ENCODE data around the gene ZNF606. TPM values are rescaled to one million over a fixed set of nuclear protein-coding genes. Genes with fewer than 3 reads are reported as not detected.

The ZNF606 gene
- total and polyA plus RNA-seq, 10 of the 15 experiments (the other 5 are each of a cell fraction or from before 2014, with no cell fraction given): 2.2 to 10.6 (median 7.6) TPM

DNA sequence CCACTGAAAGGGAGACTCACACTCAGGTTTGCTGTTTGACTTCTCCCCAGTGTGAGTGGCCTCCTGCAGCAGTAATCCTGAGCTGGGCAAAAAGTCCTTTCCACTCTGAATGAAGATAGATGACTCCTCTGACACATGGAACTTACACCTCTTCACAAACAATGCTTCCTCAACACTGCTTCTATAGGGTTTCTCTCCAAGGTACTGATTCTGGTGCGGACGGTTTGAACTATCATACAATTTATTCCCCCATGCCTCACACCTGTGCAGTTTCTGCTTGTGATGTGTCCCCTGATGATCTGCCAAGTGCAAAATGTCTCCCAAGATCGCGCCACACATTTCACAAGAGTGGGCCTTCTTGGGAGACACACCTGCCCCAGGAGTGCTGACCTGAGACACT lies 75.0 kb downstream of the ZNF606 start:
- no peaks in the 10 kb centered on the region for H3K79me2 ChIP-seq (ENCODE audit: control insufficient read depth, insufficient read depth, low read length)
- no peak for DNase-seq (ENCODE audit: low read depth, low spot score)
- in situ Hi-C loops (cut with MboI): no loop called here
- peaks cover 29% of the 10 kb centered on the region for H3K9me3 ChIP-seq (replicated peaks; ENCODE audit: control insufficient read depth, insufficient read depth, low read length)
- no peak overlapping the region for H3K4me3 ChIP-seq
- ChIA-PET CTCF (no interaction called here), SMC1A (ENCODE audit: uncharacterized antibody, unreplicated experiment) (no interaction called here), POLR2A (no interaction called here), RAD21 (ENCODE audit: unreplicated experiment) (no interaction called here)
- H4K20me1 ChIP-seq (ENCODE audit: control insufficient read depth, insufficient read depth): no peaks in the 10 kb centered on the region
- no peaks in the 10 kb centered on the region for H3K27me3 ChIP-seq (replicated peaks in 1 of 2; ENCODE audit: control insufficient read depth in 2 of 2, insufficient read depth in 2 of 2, low read length in 1 of 2)
- H3K4me2 ChIP-seq (ENCODE audit: control insufficient read depth, insufficient read depth): no peak overlapping the region
- WGBS (ENCODE audit: insufficient coverage, insufficient replicate concordance, low lambda C conversion rate, missing lambda C conversion rate): 95% methylated on average over 4 of the region's 4 CpGs
- H3K9ac ChIP-seq (ENCODE audit: control insufficient read depth, insufficient read depth, low read length): no peak overlapping the region
- no peaks in the 10 kb centered on the region for H3K4me1 ChIP-seq (ENCODE audit: control insufficient read depth, insufficient read depth, low read length)
- no peaks in the 10 kb centered on the region for H3K36me3 ChIP-seq (ENCODE audit: control insufficient read depth in 2 of 2, insufficient read depth in 2 of 2, low read length in 1 of 2)
- no TSS peak for BruUV-seq (replicated peaks)
- intact Hi-C loops (cut with micrococcal nuclease; ENCODE audit: unreplicated experiment): no loop called here
- no peak overlapping the region for H2AFZ ChIP-seq (ENCODE audit: control insufficient read depth, low read depth, low read length)
- no peak for ATAC-seq
- TF ChIP-seq, protein P1, sequence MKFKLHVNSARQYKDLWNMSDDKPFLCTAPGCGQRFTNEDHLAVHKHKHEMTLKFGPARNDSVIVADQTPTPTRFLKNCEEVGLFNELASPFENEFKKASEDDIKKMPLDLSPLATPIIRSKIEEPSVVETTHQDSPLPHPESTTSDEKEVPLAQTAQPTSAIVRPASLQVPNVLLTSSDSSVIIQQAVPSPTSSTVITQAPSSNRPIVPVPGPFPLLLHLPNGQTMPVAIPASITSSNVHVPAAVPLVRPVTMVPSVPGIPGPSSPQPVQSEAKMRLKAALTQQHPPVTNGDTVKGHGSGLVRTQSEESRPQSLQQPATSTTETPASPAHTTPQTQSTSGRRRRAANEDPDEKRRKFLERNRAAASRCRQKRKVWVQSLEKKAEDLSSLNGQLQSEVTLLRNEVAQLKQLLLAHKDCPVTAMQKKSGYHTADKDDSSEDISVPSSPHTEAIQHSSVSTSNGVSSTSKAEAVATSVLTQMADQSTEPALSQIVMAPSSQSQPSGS (IDR thresholded peaks at IDR 0.05; ENCODE audit: low read length): no peak
- H3K27ac ChIP-seq (ENCODE audit: control insufficient read depth, insufficient read depth): no peak overlapping the region
- no peak for FAIRE-seq

Other genes with a start within 250 kb of the ZNF606 start
Only the 7 nearest of the 15 such genes appear.
- gene ZNF417, start 86.2 kb downstream of the ZNF606 start, total RNA-seq (2014; rRNA removed): 11.2 and 12.7 TPM in 2 replicates
- gene ZNF417, start 86.2 kb downstream of the ZNF606 start, total RNA-seq (2014; rRNA removed; fragmentation: Illumina TruSeq; extraction: Trizol): 12.0 and 12.3 TPM in 2 replicates
- 11.5 and 11.9 TPM in 2 replicates for gene ZNF417, start 86.2 kb downstream of the ZNF606 start, total RNA-seq (2021)
- 13.6 and 17.0 TPM in 2 replicates for gene ZNF417, start 86.2 kb downstream of the ZNF606 start, polyA plus RNA-seq (2011; rRNA removed)
- 6.2 and 7.3 TPM in 2 replicates for gene ZNF417, start 86.2 kb downstream of the ZNF606 start, polyA plus RNA-seq (2014; fragmentation: Illumina TruSeq; extraction: Trizol)
- gene ZNF417, start 86.2 kb downstream of the ZNF606 start, polyA plus RNA-seq (2014; fragmentation: Nextera tagmentation; extraction: Ambion mirVana): 1 to 10 TPM; 1.3 to 1.6 TPM
- gene ZNF417, start 86.2 kb downstream of the ZNF606 start, polyA plus RNA-seq (2014; rRNA removed): 5.5 and 7.3 TPM in 2 replicates
- gene ZNF417, start 86.2 kb downstream of the ZNF606 start, polyA plus RNA-seq (2016; fragmentation: Nextera tagmentation; extraction: Ambion mirVana): 1 to 10 TPM; 4.8 to 5.6 TPM
- gene ZNF418, start 67.4 kb downstream of the ZNF606 start, total RNA-seq (2014; rRNA removed): 0.45 and 0.54 TPM in 2 replicates
- gene ZNF418, start 67.4 kb downstream of the ZNF606 start, total RNA-seq (2014; rRNA removed; fragmentation: Illumina TruSeq; extraction: Trizol): 1.2 and 1.3 TPM in 2 replicates
- 0.69 TPM in 2 replicates for gene ZNF418, start 67.4 kb downstream of the ZNF606 start, total RNA-seq (2021)
- gene ZNF418, start 67.4 kb downstream of the ZNF606 start, polyA plus RNA-seq (2011; rRNA removed): 1.2 and 2.5 TPM in 2 replicates
- 0.59 and 2.0 TPM in 2 replicates for gene ZNF418, start 67.4 kb downstream of the ZNF606 start, polyA plus RNA-seq (2014; fragmentation: Illumina TruSeq; extraction: Trizol)
- gene ZNF418, start 67.4 kb downstream of the ZNF606 start, polyA plus RNA-seq (2014; fragmentation: Nextera tagmentation; extraction: Ambion mirVana): under 1 TPM in 1 of 2 experiments, not detected in 1; 0.20 TPM
- gene ZNF418, start 67.4 kb downstream of the ZNF606 start, polyA plus RNA-seq (2014; rRNA removed): 0.53 and 1.3 TPM in 2 replicates
- gene ZNF418, start 67.4 kb downstream of the ZNF606 start, polyA plus RNA-seq (2016; fragmentation: Nextera tagmentation; extraction: Ambion mirVana): 1 to 10 TPM in 1 of 2 experiments, under 1 TPM in 1; 0.44 to 1.1 TPM
- gene ZNF256, start 55.1 kb downstream of the ZNF606 start, total RNA-seq (2014; rRNA removed): 3.3 and 3.8 TPM in 2 replicates
- 7.5 and 7.6 TPM in 2 replicates for gene ZNF256, start 55.1 kb downstream of the ZNF606 start, total RNA-seq (2014; rRNA removed; fragmentation: Illumina TruSeq; extraction: Trizol)
- gene ZNF256, start 55.1 kb downstream of the ZNF606 start, total RNA-seq (2021): 4.6 and 4.8 TPM in 2 replicates
- 7.1 and 10.7 TPM in 2 replicates for gene ZNF256, start 55.1 kb downstream of the ZNF606 start, polyA plus RNA-seq (2011; rRNA removed)
- gene ZNF256, start 55.1 kb downstream of the ZNF606 start, polyA plus RNA-seq (2014; fragmentation: Illumina TruSeq; extraction: Trizol): 5.0 and 5.1 TPM in 2 replicates
- 1 to 10 TPM; 1.0 to 2.9 TPM for gene ZNF256, start 55.1 kb downstream of the ZNF606 start, polyA plus RNA-seq (2014; fragmentation: Nextera tagmentation; extraction: Ambion mirVana)
- gene ZNF256, start 55.1 kb downstream of the ZNF606 start, polyA plus RNA-seq (2014; rRNA removed): 4.1 and 4.8 TPM in 2 replicates
- gene ZNF256, start 55.1 kb downstream of the ZNF606 start, polyA plus RNA-seq (2016; fragmentation: Nextera tagmentation; extraction: Ambion mirVana): 1 to 10 TPM; 3.3 to 3.8 TPM
- gene C19orf18, start 28.3 kb downstream of the ZNF606 start, total RNA-seq (2014; rRNA removed): not detected in 2 replicates
- gene C19orf18, start 28.3 kb downstream of the ZNF606 start, total RNA-seq (2014; rRNA removed; fragmentation: Illumina TruSeq; extraction: Trizol): 0.28 TPM in 1 of 2 replicates, not detected in the other
- not detected in 2 replicates for gene C19orf18, start 28.3 kb downstream of the ZNF606 start, total RNA-seq (2021)
- gene C19orf18, start 28.3 kb downstream of the ZNF606 start, polyA plus RNA-seq (2011; rRNA removed): 0.12 TPM in 1 of 2 replicates, not detected in the other
- 0.30 TPM in 1 of 2 replicates, not detected in the other for gene C19orf18, start 28.3 kb downstream of the ZNF606 start, polyA plus RNA-seq (2014; fragmentation: Illumina TruSeq; extraction: Trizol)
- gene C19orf18, start 28.3 kb downstream of the ZNF606 start, polyA plus RNA-seq (2014; fragmentation: Nextera tagmentation; extraction: Ambion mirVana): under 1 TPM in 1 of 2 experiments, not detected in 1; 0.21 TPM
- 0.29 TPM in 1 of 2 replicates, not detected in the other for gene C19orf18, start 28.3 kb downstream of the ZNF606 start, polyA plus RNA-seq (2014; rRNA removed)
- gene C19orf18, start 28.3 kb downstream of the ZNF606 start, polyA plus RNA-seq (2016; fragmentation: Nextera tagmentation; extraction: Ambion mirVana): not detected
- gene ZSCAN1, start 31.2 kb upstream of the ZNF606 start, total RNA-seq (2014; rRNA removed): not detected in 2 replicates
- gene ZSCAN1, start 31.2 kb upstream of the ZNF606 start, total RNA-seq (2014; rRNA removed; fragmentation: Illumina TruSeq; extraction: Trizol): not detected in 2 replicates
- gene ZSCAN1, start 31.2 kb upstream of the ZNF606 start, total RNA-seq (2021): not detected in 2 replicates
- gene ZSCAN1, start 31.2 kb upstream of the ZNF606 start, polyA plus RNA-seq (2011; rRNA removed): not detected in 2 replicates
- not detected in 2 replicates for gene ZSCAN1, start 31.2 kb upstream of the ZNF606 start, polyA plus RNA-seq (2014; fragmentation: Illumina TruSeq; extraction: Trizol)
- not detected for gene ZSCAN1, start 31.2 kb upstream of the ZNF606 start, polyA plus RNA-seq (2014; fragmentation: Nextera tagmentation; extraction: Ambion mirVana)
- gene ZSCAN1, start 31.2 kb upstream of the ZNF606 start, polyA plus RNA-seq (2014; rRNA removed): not detected in 2 replicates
- not detected for gene ZSCAN1, start 31.2 kb upstream of the ZNF606 start, polyA plus RNA-seq (2016; fragmentation: Nextera tagmentation; extraction: Ambion mirVana)
- gene ZNF135, start 56.5 kb upstream of the ZNF606 start, total RNA-seq (2014; rRNA removed): not detected in 2 replicates
- gene ZNF135, start 56.5 kb upstream of the ZNF606 start, total RNA-seq (2014; rRNA removed; fragmentation: Illumina TruSeq; extraction: Trizol): not detected in 2 replicates
- 0.05 TPM in 1 of 2 replicates, not detected in the other for gene ZNF135, start 56.5 kb upstream of the ZNF606 start, total RNA-seq (2021)
- gene ZNF135, start 56.5 kb upstream of the ZNF606 start, polyA plus RNA-seq (2011; rRNA removed): 0.04 TPM in 2 replicates
- not detected in 2 replicates for gene ZNF135, start 56.5 kb upstream of the ZNF606 start, polyA plus RNA-seq (2014; fragmentation: Illumina TruSeq; extraction: Trizol)
- gene ZNF135, start 56.5 kb upstream of the ZNF606 start, polyA plus RNA-seq (2014; fragmentation: Nextera tagmentation; extraction: Ambion mirVana): not detected
- gene ZNF135, start 56.5 kb upstream of the ZNF606 start, polyA plus RNA-seq (2014; rRNA removed): not detected in 2 replicates
- not detected for gene ZNF135, start 56.5 kb upstream of the ZNF606 start, polyA plus RNA-seq (2016; fragmentation: Nextera tagmentation; extraction: Ambion mirVana)
- not detected in 2 replicates for gene ZSCAN18, start 95.4 kb upstream of the ZNF606 start, total RNA-seq (2014; rRNA removed)
- gene ZSCAN18, start 95.4 kb upstream of the ZNF606 start, total RNA-seq (2014; rRNA removed; fragmentation: Illumina TruSeq; extraction: Trizol): not detected in 2 replicates
- gene ZSCAN18, start 95.4 kb upstream of the ZNF606 start, total RNA-seq (2021): 0.29 and 0.64 TPM in 2 replicates
- 0.64 and 0.68 TPM in 2 replicates for gene ZSCAN18, start 95.4 kb upstream of the ZNF606 start, polyA plus RNA-seq (2011; rRNA removed)
- gene ZSCAN18, start 95.4 kb upstream of the ZNF606 start, polyA plus RNA-seq (2014; fragmentation: Illumina TruSeq; extraction: Trizol): not detected in 2 replicates
- gene ZSCAN18, start 95.4 kb upstream of the ZNF606 start, polyA plus RNA-seq (2014; fragmentation: Nextera tagmentation; extraction: Ambion mirVana): not detected
- not detected in 2 replicates for gene ZSCAN18, start 95.4 kb upstream of the ZNF606 start, polyA plus RNA-seq (2014; rRNA removed)
- gene ZSCAN18, start 95.4 kb upstream of the ZNF606 start, polyA plus RNA-seq (2016; fragmentation: Nextera tagmentation; extraction: Ambion mirVana): not detected

Data from GM12878 (cell line).